ENCODE data around the gene IQCH.

Gene IQCH

GRCh38 chr15:67545864-67546263 is 291.3 kb downstream of the IQCH start:
- no peak for DNase-seq

GRCh38 chr15:67547064-67547463 is 292.5 kb downstream of the IQCH start:
- no peak for DNase-seq

DNA sequence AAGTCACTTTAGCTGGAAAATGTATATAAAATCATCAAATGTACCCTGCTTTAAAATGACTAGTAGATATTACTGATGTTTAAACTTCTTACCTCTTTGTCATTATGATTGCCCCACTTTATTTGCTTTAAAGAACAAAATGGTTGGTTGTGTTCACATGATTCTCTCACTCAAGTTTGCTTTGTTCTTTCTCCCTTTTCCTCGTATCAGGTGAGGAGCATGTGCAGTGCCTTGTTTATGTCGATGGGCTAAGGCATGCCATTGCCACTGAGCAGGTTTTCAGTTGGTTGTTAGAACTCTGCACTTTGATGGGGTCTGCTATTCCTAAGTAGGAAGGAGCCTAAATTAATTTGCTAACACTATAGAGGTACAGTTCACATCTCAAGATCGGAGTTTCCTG is 293.2 kb downstream of the IQCH start:
- DNase-seq = no peak

DNA sequence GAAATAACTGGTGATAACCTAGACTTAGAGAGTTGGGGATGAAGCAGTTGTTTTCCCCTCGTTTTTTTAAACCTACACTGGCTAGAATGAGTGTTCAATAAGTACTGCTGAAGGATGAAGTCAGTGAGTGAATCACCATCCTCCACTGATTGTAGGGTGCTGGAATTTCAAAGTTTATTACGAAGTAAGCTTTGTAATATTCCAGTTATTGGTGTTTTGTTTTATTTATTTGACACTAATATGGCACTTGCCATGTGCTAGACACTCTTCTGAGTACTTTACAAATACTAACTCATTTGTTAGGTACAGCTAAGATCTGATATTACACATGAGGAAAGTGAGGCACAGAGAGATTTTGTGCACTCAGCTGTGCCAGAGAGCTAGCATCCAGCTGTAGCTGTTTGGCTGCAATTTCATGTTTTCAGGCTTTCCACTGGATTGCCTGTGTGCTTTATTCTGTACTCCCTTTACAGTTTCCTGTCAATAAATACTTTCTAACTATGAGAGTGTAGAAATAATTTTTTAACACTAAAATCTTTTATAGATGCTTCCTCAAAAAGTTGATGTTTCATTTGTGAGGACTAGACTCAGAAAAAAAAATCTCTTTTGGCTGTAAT is 293.8 kb downstream of the IQCH start:
- no peak for DNase-seq

- peak; percentile 28 to 66 for DNase-seq
Measured at GRCh38 chr15:67548862-67549651, 294.5 kb downstream of the IQCH start.

DNA sequence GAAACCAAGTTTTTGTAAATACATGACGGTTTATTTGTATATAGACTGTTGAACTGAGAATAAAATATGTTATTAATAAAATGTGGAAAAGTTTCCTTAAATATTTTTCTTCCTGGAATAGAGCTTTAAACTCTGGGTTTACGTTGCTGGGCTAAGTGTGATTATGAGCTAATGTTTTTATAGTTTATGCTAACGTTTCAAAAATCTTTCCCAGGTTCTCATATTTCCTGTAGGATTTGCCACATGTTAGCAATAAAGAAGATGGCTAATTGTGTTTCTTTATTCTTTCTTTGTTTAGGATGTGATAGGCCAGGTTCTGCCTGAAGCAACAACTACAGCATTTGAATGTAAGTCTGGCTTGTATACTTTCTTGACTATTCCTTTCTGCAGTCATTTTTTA is 295.1 kb downstream of the IQCH start:
- DNase-seq = no peak

DNA sequence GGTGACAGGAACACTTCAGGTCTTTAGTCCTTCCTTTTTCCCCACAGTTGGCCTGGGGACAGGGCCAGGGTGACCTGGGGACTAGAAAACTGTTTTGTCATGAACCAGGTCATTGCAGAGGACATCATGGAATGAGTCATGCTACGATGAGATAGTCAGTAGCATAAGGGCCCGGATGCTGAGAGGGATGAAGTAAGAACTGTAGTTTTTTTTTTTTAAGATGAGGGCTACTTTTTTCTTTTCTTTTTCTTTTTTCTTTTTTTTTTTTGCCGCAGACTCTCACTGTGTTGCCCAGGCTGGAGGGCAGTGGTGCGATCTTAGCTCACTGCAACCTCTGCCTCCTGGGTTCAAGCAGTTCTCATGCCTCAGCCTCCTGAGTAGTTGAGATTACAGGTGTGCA is 295.9 kb downstream of the IQCH start:
- DNase-seq = no peak

DNA sequence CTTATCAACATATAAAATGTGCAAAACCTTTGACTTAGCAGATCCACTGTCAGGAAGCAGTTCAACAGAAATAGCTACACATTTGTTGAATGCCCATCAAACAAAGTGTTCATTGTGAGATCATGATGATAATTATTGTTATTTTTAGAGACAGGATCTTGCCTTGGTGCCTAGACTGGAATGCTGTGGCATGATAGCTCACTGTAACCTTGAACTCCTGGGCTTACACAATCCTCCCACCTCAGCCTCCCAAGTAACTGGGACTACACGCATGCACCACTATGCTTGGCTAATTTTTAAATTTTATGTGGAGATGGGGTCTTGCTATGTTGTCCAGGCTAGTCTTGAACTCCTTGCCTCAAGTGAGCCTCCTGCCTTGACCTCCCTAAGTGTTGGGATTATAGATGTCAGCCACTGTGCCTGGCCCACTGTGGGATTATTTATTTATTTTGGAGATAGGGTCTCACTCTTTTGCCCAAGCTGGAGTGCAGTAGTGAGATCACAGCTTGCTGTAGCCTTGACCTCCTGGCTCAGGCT is 296.7 kb downstream of the IQCH start:
- DNase-seq = no peak
